Measurements from ENCODE around the gene ADRA2C. TPM values are rescaled to one million over a fixed set of nuclear protein-coding genes. Genes with fewer than 3 reads are reported as not detected.

ADRA2C gene
- total RNA-seq, 1 experiment from 2014 or later: not detected

DNA sequence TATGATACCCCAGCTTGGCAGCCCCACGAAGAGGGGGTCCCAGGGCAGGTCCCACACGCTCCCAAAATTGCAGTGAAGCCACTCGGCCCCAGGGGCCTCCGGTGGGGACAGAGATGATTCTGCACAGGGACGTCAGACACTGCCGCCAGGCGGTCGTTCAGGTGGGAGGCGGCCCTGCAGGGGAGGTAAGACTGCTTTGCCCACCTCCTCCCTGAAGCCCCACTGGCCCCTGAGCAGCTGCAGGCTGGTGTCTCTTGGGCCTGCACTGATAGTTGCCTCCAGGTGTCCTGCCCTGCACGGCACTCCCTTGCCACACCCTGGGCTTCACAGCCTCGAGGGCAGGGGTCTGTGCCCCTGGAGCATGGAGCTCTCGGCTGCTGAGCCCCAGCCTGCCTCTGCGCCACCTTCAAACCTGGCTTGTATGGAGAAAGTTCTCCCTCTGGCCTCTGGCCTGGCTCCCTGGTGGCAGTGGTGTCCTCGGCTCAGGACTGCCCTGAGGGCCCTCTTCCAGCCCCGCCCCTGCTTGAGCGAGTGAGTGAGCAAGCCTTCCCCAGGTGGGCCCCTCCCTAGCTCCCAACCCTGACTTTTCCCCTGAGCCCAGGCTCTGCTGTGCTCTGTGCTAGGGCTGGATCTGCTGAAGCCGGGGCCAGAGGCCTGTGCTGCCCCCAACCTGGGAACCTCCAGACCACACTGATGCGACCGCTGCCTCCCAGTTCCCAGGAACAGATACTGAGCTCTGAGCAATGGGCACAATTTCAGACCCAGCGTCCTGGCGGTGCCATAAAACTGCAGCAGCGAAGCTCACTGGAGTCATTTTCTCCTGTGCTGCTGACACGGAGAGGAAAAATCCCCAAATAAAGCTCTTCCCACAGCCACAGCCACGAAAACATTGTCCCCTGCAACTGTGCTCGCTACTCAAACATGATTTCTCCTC, 16.1 kb downstream of the ADRA2C start:
- Histone ChIP-seq H3K9me3 (ENCODE audit: low read length) (no peaks in the 10 kb centered on the region), H3K79me2 (ENCODE audit: low read length) (no peaks in the 10 kb centered on the region)

DNA sequence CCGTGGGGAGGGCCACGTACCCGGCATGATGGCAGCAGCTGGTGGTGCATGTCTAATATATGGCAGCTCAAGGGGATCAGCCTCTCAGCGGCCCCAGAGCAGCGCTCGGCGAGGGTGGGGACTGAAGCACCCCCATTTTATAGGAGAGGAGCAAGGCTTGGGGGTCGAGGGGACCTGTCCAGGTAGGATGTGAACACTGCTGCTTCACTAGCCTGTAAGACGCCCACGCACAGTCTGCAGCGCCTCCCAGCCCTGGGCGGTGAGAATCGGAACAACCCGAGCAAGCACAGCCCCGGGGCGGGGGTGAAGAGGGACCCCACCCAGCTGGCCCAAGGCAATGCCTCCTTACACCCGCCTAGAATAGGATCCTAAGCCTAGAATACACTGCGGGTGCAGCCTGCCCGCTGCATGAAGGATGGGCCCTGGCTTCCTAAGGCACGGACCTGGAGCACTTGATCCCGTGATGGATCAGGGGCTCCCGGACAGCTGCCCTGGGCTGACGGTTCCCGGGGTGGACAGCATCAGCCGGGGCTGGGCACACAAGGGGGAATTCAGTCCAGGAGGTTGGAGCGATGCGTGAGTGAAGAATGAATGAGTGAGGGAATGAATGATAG, 17.6 kb downstream of the ADRA2C start:
- no peak overlapping the region for H2AFZ ChIP-seq (ENCODE audit: low read length)

More for the DNA sequence above, 16.1 kb downstream of the ADRA2C start:
- Histone ChIP-seq H2AFZ (ENCODE audit: low read length) (no peak overlapping the region), H3K4me2 (ENCODE audit: low read depth, low read length, poor library complexity, severe bottlenecking) (no peak overlapping the region), H3K9ac (ENCODE audit: low read length) (no peak overlapping the region), H3K36me3 (ENCODE audit: insufficient read depth, low read length) (no peaks in the 10 kb centered on the region), H3K9me2 (replicated peaks; ENCODE audit: insufficient read depth, low read length) (no peaks in the 10 kb centered on the region), H3K27ac (ENCODE audit: low read length) (no peak overlapping the region), H3K27me3 (ENCODE audit: low read length) (no peaks in the 10 kb centered on the region), H3K4me1 (ENCODE audit: low read length) (no peaks in the 10 kb centered on the region), H3K4me3 (ENCODE audit: low read length) (no peak overlapping the region), H4K20me1 (ENCODE audit: insufficient read depth, low read depth, low read length) (no peaks in the 10 kb centered on the region)
- DNase-seq: no peak

DNA sequence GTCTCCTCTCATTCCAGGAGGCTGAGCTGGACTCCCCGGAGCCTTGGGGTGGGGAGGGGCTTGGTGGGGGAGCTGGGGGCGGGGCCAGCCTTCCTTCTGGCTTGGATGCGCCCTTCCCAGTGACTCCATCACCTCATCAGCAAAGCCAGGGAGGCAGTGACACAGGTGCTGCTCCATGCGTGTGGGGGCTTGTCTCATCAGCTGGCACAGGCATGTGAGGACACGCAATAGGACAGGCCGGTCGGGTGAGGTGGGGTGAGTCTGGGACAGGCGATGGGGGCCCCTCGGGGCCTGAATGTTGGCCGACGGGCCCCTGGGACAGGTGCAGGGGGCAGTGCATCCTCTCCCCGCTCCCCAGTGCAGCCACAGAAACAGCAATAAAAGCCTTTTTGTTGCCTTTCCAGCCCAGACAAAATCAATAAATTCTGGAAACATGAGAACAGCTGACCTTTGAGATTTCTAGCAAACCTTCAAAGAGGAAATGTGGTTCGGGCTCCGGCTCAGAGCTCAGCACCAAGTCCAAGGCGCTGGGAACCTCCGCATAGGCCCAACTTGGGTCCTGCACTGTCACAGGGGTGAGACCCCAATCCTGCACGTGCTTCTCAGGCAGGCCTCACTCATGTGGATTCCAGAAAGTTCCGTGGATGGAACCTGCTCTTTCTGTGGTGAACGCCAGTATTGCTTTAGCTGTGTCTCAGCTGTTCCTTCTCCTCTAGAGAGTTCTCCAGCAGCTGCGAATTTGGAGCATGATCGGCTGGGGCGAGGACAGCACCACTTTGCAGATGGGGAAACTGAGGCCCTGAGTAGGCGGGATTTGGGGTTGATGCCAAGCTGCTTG, 18.5 kb downstream of the ADRA2C start:
- H4K20me1 ChIP-seq (ENCODE audit: insufficient read depth, low read depth, low read length): no peaks in the 10 kb centered on the region
- no peaks in the 10 kb centered on the region for H3K4me1 ChIP-seq (ENCODE audit: low read length)
- H3K27ac ChIP-seq (ENCODE audit: low read length): no peak overlapping the region
- no peaks in the 10 kb centered on the region for H3K9me2 ChIP-seq (replicated peaks; ENCODE audit: insufficient read depth, low read length)
- H3K36me3 ChIP-seq (ENCODE audit: insufficient read depth, low read length): no peaks in the 10 kb centered on the region
- no peak overlapping the region for H3K4me2 ChIP-seq (ENCODE audit: low read depth, low read length, poor library complexity, severe bottlenecking)
- no peak overlapping the region for H3K4me3 ChIP-seq (ENCODE audit: low read length)
- H3K27me3 ChIP-seq (ENCODE audit: low read length): no peaks in the 10 kb centered on the region
- no peak overlapping the region for H3K9ac ChIP-seq (ENCODE audit: low read length)
- H2AFZ ChIP-seq (ENCODE audit: low read length): no peak overlapping the region
- H3K9me3 ChIP-seq (ENCODE audit: low read length): no peaks in the 10 kb centered on the region
- no peak for DNase-seq
- no peaks in the 10 kb centered on the region for H3K79me2 ChIP-seq (ENCODE audit: low read length)

More for the DNA sequence above, 17.6 kb downstream of the ADRA2C start:
- Histone ChIP-seq H3K36me3 (ENCODE audit: insufficient read depth, low read length) (no peaks in the 10 kb centered on the region), H3K4me2 (ENCODE audit: low read depth, low read length, poor library complexity, severe bottlenecking) (no peak overlapping the region), H3K27me3 (ENCODE audit: low read length) (no peaks in the 10 kb centered on the region), H3K4me1 (ENCODE audit: low read length) (no peaks in the 10 kb centered on the region), H3K9ac (ENCODE audit: low read length) (no peak overlapping the region), H3K4me3 (ENCODE audit: low read length) (no peak overlapping the region), H3K79me2 (ENCODE audit: low read length) (no peaks in the 10 kb centered on the region), H3K9me3 (ENCODE audit: low read length) (no peaks in the 10 kb centered on the region), H3K9me2 (replicated peaks; ENCODE audit: insufficient read depth, low read length) (no peaks in the 10 kb centered on the region), H4K20me1 (ENCODE audit: insufficient read depth, low read depth, low read length) (no peaks in the 10 kb centered on the region), H3K27ac (ENCODE audit: low read length) (no peak overlapping the region)
- DNase-seq: no peak

DNA sequence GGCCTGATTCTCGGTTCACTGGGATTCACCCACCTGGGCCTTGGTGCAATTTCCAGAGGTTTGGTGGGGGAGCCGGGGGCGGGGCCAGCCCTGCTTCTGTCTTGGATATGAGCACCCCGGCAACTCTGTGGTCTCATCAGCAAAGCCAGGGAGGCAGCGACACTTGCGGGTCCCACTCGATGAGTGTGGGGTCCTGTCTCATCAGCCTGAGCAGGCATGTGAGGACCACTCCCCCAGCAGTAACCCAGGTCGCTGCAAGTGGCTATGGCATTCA, 19.0 kb downstream of the ADRA2C start:
- H3K79me2 ChIP-seq (ENCODE audit: low read length): no peaks in the 10 kb centered on the region
- DNase-seq: no peak
- no peak overlapping the region for H3K27ac ChIP-seq (ENCODE audit: low read length)
- H3K36me3 ChIP-seq (ENCODE audit: insufficient read depth, low read length): no peaks in the 10 kb centered on the region
- H3K9me2 ChIP-seq (replicated peaks; ENCODE audit: insufficient read depth, low read length): no peaks in the 10 kb centered on the region
- no peaks in the 10 kb centered on the region for H3K9me3 ChIP-seq (ENCODE audit: low read length)
- no peaks in the 10 kb centered on the region for H4K20me1 ChIP-seq (ENCODE audit: insufficient read depth, low read depth, low read length)
- H2AFZ ChIP-seq (ENCODE audit: low read length): no peak overlapping the region
- no peaks in the 10 kb centered on the region for H3K27me3 ChIP-seq (ENCODE audit: low read length)
- H3K9ac ChIP-seq (ENCODE audit: low read length): no peak overlapping the region
- H3K4me3 ChIP-seq (ENCODE audit: low read length): no peak overlapping the region
- H3K4me2 ChIP-seq (ENCODE audit: low read depth, low read length, poor library complexity, severe bottlenecking): no peak overlapping the region
- no peaks in the 10 kb centered on the region for H3K4me1 ChIP-seq (ENCODE audit: low read length)

DNA sequence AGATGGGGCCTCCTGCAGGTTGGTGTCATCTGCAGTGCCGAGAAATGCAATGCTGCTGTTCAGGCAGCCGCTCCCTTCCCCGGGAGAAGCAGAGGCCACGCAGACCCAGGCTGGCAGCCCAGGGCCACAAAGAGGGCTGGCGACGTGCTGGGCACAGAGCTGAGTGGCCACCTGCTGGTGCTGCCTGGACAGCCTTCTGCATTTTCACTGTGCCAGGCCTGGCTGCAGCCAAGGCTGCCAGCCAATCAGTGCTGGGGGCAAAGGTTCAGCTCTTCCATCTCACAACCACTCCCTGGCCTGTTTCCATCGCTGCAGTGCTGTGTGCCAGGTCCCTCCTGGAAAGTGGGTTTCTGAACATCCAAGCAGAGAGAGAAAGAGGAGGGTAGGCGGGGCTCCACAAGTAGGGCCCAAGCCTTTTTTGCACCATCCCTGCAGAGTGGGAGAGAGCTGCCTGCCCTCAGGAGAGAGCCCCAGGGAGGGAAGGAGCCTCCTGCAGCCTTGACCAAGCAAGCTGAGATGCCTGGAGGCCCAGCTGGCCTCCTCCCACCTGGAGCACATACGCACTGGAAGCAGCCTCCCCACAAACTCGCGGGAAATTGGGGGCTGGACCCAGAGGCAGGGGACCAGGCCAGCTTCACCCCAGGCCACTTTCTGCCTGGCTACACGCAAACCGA, 20.1 kb downstream of the ADRA2C start:
- H3K79me2 ChIP-seq (ENCODE audit: low read length): no peaks in the 10 kb centered on the region
- no peaks in the 10 kb centered on the region for H3K9me3 ChIP-seq (ENCODE audit: low read length)
- no peak overlapping the region for H3K4me2 ChIP-seq (ENCODE audit: low read depth, low read length, poor library complexity, severe bottlenecking)
- no peak for DNase-seq
- no peaks in the 10 kb centered on the region for H3K27me3 ChIP-seq (ENCODE audit: low read length)
- no peak overlapping the region for H3K9ac ChIP-seq (ENCODE audit: low read length)
- H4K20me1 ChIP-seq (ENCODE audit: insufficient read depth, low read depth, low read length): no peaks in the 10 kb centered on the region
- no peak overlapping the region for H2AFZ ChIP-seq (ENCODE audit: low read length)
- no peaks in the 10 kb centered on the region for H3K4me1 ChIP-seq (ENCODE audit: low read length)
- no peak overlapping the region for H3K4me3 ChIP-seq (ENCODE audit: low read length)
- no peak overlapping the region for H3K27ac ChIP-seq (ENCODE audit: low read length)
- no peaks in the 10 kb centered on the region for H3K36me3 ChIP-seq (ENCODE audit: insufficient read depth, low read length)
- H3K9me2 ChIP-seq (replicated peaks; ENCODE audit: insufficient read depth, low read length): no peaks in the 10 kb centered on the region

DNA sequence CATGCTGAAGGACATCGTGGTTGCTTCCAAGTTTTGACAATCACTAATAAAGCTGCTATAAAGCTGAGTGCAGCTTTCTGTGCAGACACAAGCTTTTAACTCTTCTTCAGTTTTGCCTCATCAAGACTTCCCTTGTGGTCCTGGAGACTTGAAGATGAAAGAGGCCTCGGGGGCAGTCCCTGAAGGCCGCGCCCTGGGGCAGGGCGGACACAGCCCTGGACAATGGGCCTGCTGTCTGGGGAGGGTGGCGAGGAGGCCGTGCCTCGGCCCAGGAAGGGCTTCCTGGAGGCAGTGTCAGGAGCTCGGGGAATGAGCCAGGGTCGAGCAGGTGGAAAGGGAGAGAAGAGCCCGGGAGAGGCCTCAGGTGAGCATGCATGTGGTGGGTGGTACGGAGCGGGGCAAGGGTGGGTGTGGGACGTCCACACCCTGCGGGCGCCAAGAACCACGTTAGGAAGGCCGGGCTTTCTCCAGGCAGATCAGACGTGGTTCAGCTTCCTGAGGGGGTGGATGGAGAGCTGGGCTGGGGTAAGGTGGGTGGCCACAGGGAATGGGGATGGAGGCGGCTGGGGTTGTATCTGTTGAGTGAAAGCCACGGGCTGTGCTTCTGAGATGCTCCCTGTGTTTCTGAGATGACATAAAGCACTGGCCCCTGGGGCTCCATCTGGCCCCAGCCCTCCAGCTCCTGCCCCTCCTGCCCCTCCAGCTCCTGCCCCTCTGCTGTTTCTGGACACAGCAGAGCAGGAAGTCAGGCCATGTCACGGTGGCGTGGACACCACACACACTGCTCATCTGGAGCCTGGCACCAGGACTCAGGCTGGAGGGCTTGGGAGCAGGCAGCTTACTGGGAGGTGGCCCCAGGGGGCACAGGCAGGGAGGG, 21.5 kb downstream of the ADRA2C start:
- Histone ChIP-seq H3K9ac (ENCODE audit: low read length) (no peak overlapping the region), H2AFZ (ENCODE audit: low read length) (no peak overlapping the region), H4K20me1 (ENCODE audit: insufficient read depth, low read depth, low read length) (0 out of 2 replicates have a peak, but pooled peaks cover 3% of the 10 kb centered on the region), H3K4me2 (ENCODE audit: low read depth, low read length, poor library complexity, severe bottlenecking) (no peak overlapping the region), H3K4me1 (ENCODE audit: low read length) (no peaks in the 10 kb centered on the region), H3K27ac (ENCODE audit: low read length) (no peak overlapping the region), H3K4me3 (ENCODE audit: low read length) (no peak overlapping the region), H3K9me2 (replicated peaks; ENCODE audit: insufficient read depth, low read length) (no peaks in the 10 kb centered on the region), H3K36me3 (ENCODE audit: insufficient read depth, low read length) (no peaks in the 10 kb centered on the region), H3K9me3 (ENCODE audit: low read length) (no peaks in the 10 kb centered on the region), H3K27me3 (ENCODE audit: low read length) (no peaks in the 10 kb centered on the region), H3K79me2 (ENCODE audit: low read length) (no peaks in the 10 kb centered on the region)
- no peak for DNase-seq

DNA sequence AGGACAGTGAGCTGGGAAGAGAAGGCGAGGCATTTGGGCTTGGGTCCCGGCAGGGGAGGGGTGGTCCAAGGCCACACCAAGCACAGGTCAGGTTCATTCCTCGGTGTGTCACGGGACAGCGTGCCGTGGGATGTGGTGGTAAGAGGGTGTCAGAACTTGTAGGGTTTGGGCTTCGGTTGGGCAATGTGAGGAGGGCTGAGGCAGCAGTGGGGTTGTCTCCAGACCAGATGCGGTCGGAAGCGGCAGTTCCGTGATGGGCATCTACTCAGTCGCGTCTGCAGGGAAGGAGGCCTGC, 22.1 kb downstream of the ADRA2C start:
- DNase-seq: no peak
- no peak overlapping the region for H3K4me3 ChIP-seq (ENCODE audit: low read length)
- H3K4me1 ChIP-seq (ENCODE audit: low read length): no peaks in the 10 kb centered on the region

More for the DNA sequence above, 22.1 kb downstream of the ADRA2C start:
- H4K20me1 ChIP-seq (ENCODE audit: insufficient read depth, low read depth, low read length): 0 out of 2 replicates have a peak, but pooled peaks cover 3% of the 10 kb centered on the region
- H2AFZ ChIP-seq (ENCODE audit: low read length): no peak overlapping the region
- H3K9me3 ChIP-seq (ENCODE audit: low read length): no peaks in the 10 kb centered on the region
- no peaks in the 10 kb centered on the region for H3K9me2 ChIP-seq (replicated peaks; ENCODE audit: insufficient read depth, low read length)
- no peaks in the 10 kb centered on the region for H3K27me3 ChIP-seq (ENCODE audit: low read length)
- no peaks in the 10 kb centered on the region for H3K36me3 ChIP-seq (ENCODE audit: insufficient read depth, low read length)
- H3K27ac ChIP-seq (ENCODE audit: low read length): no peak overlapping the region
- H3K79me2 ChIP-seq (ENCODE audit: low read length): no peaks in the 10 kb centered on the region
- H3K4me2 ChIP-seq (ENCODE audit: low read depth, low read length, poor library complexity, severe bottlenecking): no peak overlapping the region
- no peak overlapping the region for H3K9ac ChIP-seq (ENCODE audit: low read length)
